Amygdala (tissue), 56 donors: ENCODE results near the gene PEX6.
"Not testable (repeated sequence)": the region's sequence is repeated elsewhere in the genome, so short reads cannot be mapped to it uniquely, and the experiment has no call there.

Source experiments
- DNase-seq, 56 donors: peaks; one replicate each; lab custom pipeline; 2025; lab: John Stamatoyannopoulos, UW

PEX6 gene

DNA sequence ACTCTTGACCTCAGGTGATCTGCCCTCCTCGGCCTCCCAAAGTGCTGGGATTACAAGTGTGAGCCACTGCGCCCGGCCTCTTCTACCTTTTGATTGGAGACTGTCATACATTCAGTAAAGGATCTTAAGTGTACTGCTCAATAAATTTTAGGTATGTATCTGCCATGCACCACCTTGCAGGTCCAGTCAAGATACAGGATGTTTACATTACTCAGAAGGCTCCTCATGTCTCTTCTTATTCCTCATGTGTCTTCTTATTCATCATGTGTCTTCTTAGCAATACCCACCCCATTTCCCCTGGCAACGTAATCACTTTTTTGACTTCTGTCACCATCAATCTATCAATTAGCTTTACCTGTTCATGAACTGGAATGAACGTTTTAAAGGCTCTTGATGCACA, 26.9 kb upstream of the PEX6 start:
- no peak for DNase-seq

DNA sequence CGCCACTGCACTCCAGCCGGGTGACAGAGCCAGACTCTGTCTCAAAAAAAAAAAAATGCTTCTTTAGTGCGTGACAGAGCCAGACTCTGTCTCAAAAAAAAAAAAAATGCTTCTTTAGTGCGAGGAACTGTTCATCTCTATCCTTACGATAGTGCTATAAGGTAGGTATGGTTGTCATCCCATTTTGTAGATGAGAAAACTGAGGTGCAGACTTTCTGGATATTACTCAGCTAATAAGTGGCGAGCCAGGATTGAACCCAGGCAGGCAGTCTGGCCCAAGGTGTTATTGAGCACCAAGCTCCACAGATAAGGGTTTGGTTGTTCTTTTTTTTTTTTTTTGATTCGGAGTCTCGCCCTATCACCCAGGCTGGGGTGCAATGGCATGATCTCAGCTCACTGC, 22.9 kb upstream of the PEX6 start:
- no peak for DNase-seq

DNA sequence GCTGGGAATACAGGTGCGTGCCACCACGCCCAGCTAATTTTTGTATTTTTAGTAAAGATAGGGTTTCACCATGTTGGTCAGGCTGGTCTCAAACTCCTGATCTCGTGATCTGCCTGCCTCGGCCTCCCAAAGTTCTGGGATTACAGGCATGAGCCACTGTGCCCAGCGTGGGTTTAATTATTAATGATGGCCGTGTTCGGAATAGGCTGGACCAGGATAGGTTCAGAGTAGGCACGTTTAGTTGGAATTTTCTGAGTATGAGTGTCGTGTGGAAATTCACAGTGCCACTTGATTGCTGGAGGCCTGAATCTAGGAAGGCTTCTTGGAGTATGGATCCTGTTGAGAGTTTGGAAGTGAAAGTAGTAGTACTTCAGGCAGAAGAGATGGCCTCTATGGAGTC, 19.2 kb upstream of the PEX6 start:
- DNase-seq: not testable (repeated sequence)

DNA sequence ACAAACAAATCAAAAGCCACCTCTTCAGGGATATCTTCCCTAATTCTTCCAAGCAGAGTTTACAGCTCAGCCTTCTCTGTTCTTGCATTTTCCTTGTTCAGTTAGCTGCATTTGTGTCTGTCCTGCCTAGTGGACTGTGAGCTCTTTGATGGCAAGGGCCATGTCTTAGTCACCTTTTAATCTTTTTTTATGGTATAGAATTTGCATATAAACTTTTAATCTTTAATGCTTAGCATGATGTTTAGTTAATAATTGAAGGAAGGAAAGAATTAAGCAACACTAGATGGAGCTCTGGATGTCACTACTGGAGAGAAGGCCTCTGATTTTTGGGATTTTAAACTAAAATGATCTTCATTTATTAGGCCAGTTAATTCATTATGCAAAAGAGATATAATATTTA, 17.5 kb upstream of the PEX6 start:
- no peak for DNase-seq

DNA sequence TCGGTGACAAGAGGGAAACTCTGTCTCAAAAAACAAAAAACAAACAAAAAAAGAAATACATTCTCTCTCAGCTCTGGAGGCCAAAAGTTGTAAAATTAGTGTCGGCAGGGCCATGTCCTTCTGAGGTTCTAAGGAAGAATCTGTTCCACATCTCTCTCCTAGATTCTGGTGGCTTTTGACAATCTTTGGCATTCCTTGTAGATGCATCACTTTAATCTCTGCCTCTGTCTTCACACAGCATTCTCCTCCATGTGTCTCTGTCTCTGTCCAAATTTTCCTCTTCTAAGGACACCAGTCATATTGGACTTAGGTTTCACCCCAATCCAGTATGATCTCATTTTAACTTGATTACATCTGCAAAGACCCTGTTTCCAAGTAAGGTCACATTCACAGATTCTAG, 14.5 kb upstream of the PEX6 start:
- DNase-seq: no peak

DNA sequence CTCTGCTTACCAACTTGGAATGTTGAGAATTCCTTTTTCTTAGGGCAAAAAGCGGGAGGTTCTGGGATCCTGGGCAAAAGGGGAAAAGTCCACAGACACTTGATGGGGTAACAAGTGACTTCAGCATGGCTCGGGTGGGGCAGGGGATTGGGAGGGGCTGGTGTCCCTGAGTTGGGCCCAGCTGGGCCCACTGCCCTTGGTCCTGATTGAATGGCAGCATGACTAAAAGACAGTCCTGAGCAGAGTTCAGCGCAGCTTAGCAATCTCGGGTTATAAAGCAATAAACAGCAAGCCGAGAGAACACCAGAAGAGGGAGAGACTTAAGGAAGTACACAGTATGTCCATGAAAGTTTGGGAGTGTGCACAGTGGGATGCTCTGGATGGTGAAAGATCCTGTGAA, 10.9 kb upstream of the PEX6 start:
- no peak for DNase-seq

DNA sequence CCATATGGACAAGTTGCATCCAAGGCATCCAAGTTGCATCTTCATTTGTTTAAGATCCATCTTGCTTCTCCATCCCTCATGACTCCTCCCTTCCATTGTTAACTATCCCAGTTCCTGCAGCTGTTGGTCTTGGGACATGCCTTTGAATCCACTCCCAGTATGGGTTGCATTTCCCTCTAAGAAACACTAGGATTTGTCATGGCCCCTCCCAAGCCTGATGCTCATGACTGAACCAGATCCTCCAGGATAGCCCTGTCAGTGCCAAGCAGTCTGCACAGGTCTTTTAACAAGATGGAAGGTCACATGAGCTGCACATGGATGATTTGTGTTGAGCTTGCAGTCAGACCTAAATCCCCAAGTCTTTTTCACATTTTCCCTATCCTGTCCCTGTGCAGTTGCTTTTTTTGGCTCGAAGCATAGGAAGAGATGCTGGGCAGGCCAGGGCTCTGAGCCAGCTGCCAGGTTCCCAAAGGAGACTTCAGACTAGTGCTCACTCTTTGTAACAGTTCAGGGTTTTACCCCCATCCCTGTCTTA, 9.6 kb upstream of the PEX6 start:
- DNase-seq: no peak

DNA sequence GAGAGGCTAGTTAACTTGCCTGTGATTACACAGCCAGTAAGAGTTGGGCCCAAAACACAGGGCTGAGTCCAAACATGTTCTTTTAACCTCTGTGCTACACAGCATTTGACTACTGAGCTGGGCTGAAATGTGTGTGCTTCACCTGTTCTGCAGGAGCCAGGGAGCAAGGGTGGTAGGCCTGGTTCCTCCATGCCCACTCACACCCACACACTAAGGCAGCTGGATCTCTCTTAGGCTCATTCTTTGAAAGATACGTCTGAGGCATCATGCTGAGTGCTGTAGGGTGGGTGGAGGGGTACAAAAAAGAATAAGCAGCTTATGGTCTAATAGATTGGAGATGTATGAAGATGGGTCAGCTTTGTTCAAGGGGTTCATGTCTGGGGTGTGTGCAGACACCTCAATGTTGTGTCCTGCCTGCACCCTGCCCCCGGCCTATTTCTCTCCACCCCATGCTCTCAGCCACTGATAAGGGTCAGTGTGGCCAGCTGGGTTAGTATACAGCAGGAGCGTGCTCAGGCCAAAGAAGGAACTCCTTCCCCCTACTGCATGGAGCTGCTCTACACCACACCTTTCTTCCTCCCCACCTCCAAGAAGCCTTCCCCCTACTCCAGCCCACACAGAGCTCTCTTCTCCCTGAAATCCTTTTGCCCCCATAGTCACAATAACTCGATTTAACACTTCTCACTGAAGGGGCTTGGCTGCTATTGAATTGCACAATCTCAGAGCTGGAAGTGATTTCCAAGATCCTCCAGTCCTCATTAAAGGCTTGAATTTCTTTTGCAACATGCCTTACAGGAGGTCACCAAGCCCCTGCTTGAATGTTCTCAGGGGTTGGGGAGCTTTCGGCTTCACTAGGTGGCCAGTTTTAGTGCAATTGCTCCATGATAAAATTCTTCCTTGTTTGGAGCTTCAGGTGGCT, 8.8 kb upstream of the PEX6 start:
- DNase-seq: no peak

DNA sequence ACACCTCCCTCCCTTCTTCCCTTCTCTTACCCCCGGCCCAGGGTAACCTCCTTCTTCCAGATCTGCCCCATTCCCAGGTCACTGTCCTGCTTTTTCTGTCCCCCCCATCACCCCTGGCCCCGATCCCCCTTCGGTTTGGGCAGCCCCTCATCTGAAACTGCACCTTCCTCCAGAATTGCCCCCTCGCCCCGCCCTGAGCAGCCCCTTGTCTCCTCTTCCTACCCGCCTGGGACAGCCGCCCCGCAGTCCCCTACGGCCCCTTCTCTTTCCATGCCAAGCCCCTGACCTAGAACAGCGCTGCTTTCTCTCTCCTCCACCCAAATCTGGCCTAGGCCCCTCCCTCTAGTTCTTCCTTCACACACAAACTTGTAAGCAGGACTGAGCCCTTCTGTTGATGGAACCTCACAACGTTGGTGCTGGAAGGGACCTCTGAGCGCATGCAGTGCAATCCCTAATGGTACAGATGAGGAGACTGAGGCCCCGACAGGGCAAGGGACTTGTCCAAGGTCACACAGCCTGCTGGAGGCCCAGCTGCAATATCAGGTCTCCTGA, 6.0 kb upstream of the PEX6 start:
- no peak for DNase-seq

DNA sequence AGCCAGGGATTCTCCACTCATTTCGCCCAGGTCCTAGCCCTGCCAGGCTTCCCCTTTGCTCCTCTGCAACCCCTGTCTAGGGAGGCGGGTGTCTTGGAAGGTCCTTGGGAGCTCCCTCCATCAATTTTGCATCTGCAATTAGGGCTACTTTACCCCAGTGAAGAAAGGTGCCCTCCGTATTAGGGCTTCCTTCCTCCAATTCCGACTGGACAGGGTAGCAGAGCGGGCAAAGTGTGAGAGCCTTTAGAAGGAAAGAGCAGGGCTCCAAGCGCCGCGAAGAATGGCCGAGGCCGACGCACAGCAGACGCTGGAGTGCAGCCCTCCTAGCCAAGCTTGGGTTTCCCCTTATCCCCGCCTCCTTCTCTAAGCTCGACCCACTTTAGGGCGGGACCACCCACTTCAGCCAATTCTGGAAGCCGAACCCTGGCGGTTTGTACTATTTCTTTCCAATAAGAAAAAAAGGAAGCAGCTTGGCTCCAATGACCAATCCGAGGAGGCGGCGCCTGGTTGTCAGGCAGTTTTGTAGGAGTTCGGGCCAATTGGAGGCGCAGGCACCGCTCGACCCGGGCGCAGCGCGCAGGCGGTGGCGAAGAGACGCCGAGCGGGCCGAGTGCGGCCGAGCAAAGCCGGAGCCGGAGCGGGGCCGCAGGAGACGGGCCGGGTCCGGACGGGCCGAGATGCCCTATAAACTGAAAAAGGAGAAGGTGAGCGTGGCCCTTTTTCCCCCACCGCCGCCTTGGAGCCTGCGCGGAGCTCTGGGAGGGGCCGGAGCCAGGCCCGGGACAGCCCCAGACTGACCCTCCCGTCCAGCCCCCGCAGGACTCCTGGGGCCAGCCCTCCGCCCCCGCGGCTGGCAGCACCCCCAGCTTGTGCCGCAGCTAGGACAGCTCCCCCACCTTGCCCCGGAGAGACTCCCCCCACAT, 5.3 kb upstream of the PEX6 start, which contains the start of gene PPP2R5D:
TSS of gene PPP2R5D (plus strand) at position 570 of the 923 bp plus-strand sequence. CDS start at position 678, 108 bp downstream.
- peak; percentile 51 to 99 (median 96) for DNase-seq

DNA sequence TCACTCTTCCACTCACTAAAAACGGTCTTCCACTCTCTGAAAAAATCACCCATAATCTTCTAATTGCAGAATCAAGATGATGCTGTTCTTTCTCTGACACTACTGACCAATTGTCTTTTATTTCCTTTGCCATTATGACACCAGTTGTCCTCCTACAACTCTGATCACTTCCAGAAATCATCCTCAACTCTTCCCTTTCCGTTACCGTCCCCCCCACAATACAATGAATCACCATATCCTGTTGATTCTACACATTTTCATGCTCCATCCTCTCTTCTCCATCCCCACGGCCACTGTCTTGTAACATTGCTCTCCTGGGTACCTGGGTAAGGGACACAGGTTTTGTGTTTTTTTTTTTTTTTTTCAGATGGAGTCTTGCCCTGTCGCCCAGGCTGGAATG, 2.9 kb upstream of the PEX6 start:
- no peak for DNase-seq

DNA sequence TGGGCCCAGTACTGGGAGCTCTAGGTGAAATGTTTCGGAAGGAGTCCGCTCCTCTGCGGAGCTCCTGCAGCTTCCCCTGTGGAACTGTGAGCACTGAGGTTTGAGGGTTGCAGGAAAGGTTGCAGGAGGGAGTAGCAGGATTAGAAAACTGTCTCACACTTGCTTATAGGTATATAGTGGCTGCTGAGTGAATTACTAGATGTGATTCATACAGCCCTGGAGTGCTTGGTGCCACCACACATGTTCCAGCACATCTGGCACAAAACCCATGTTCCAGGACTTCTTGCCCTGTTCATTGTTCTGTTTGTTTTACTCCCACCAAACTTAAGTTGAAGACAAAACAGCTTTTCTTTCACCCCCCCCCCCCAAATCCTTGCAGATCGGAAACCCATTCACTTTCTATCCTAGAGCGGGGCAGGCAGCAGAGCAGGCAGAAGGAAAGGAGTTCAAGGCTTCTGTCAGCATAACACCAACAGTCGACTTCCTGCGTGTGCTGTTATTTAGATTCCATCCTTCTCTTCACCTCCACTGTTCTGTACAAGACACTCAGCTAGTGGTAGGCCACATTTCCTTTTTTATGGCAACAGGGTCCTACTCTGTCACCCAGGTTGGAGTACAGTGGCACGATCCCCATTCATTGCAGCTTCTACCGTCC, 669 bp upstream of the PEX6 start:
- DNase-seq: peak in 4 of 56 donors; percentile 37 to 53 (median 44)

DNA sequence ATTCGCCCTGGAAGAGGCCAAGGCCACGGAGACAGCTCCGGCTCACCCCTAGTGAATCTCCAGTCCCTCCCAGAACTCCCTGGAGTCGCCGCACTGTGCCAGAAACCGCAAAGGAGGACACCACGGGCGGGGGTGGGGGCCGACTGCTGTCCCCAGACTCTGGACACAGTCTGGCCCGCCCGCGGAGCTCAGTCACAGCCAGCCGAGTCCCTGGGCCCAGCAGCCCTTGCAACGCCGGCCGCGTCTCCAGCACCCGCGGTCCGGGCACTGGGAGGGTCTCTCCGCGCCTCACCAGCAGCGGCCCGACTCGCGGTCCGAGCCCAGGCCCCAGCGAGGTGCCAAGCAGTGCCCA, 518 bp downstream of the PEX6 start:
- peak in 4 of 56 donors; percentile 17 to 42 (median 38) for DNase-seq

DNA sequence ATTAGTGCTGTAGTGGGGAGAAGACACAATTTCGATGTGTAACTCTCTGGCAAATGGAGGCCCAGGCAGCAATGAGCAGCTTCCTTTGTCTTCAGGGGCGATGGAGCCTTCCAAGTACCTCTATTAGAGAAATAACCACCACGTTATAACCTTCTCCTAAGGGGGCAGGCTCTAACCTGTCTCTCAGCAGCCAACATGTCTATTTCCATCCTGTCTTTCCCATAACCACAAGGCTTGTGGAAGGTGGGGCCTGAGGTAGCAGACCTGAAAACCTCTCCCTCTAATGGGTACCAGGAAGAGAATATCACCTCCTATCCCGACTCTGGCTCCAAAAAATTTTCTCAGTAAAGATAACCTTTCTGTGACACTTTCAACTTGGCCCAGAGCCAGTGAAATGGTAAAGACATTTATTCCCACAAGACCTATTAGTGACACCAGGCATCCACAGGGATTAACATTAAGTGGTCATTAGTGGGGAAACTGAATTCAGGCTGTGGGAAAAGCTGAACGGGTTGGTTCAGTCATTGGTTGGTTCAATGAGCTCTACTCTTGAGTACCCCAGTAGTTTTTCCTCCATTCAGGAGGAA, 4.0 kb downstream of the PEX6 start:
- no peak for DNase-seq

DNA sequence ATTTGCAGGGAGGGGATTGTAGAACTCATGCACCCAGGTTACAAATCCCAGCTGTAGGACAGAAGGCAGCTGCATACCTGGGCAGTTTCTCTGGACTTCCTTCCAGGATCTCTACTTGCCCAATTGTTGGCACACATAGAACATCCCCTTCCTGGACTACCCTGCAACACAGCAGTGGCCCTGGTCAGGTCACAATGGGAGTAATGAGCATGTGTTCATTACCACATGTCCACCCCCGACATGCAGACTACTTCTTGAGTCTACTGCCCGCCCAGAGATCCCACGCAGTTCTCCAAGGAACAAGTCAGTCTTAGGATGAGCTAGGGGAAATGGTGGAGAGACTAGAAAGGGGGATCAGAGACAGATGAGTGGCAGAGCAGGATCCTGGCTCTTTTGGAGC, 5.1 kb downstream of the PEX6 start:
- DNase-seq: no peak

DNA sequence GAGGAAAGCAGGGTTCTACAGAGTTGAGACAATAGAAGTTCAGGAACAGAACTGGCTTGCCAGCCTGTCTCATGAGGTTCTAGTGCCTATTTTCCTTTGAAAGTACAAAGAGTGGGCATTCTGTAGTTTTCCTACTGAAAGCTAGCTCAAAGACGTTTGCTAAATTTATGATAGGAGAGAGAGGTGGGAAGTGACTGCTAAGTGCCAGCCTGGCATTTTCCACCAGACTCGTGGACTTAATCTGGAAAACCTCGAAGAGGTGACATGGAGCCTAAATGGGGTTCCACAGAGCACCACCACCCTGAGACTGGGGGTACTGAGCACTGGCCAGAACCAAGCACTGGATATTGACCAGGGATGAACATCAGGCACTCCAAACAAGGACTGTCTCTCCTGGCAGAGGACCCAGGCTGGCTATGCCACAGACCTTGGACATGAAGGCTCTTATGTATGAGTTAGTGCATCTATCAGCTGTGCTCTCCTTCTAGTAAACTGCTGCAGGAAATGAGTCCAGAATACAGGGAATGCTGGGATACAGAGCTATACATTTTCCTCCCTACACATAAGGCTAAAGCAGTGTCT, 7.1 kb downstream of the PEX6 start:
- DNase-seq: no peak

DNA sequence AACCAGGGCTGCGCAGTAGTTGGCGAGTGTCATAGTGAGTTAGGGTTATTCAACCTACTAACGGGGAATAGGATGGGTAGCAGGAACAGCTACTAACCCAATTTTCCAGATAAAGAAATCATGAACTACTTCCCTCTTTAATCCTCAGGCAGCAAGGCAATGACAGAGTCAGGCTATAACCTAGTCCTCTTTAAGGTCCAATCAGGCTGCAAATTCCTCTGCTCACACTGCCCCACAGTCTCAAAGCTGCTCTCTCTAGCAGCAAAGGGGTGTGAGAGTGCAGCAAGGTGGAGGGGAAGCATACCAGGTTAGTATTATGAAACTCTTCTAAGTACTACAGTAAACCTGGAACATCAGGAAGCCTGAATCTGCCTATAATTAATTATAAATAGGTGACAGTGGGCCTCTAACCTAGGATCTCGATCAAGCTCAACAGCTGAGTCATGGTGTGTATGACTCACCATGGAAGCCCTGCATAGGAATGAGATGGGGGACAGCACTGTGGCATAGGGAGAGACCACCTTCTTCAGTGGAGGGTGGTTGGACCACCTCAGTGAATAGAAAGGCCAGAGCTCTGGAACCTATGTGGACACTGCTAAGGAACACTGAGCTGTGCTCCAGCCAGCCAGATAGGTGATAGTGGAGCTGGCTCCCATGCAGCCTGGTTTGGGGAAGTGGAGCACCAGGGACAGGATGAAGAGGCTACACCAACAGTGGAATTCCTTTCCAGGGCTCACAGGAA, 7.9 kb downstream of the PEX6 start:
- no peak for DNase-seq

DNA sequence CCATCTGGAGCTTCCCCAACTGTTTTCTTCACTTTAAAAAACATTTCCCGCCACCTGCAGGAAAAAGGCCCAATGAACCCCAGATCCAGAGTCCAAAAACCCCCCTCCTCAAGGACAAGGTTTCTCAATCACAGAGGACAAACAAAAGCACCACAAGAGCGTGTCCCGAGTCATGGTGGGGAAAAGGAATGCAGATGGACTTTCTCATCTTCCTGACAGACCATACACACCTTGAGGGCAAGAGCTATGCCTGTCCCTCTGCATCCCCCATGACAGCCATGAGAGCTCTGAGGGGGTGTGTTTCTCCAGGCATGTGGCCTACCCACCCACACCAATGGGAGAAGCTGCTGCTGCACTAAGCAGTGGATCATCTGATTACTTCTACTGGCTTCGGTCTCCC, 9.0 kb downstream of the PEX6 start:
- DNase-seq: no peak

DNA sequence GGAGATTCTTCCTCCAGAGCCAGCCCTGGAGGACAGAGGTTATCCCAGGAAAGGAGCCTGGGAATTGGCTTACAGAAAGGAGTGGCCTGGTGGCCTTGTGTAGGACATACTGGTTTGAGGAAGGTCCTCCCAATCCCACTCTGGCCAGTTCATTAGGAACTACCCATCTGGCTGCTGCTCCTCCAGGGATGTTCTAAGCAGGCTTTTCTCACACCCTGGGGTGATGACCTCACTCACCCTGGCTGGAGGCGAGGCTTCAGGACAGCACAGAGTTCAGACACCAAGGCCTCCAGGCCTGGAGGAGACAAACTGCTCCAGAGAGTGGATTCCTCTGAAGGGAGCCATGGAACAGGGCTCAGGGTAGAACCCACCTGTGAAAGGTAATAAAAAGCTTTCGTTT, 9.6 kb downstream of the PEX6 start:
- DNase-seq: no peak
